OCI-LY1 (cell line): ENCODE measurements around the gene RAI2.

Source experiments
- H2AFZ ChIP-seq: fragments of 200-600 bp; sonication (generic), shearing (Covaris generic); 2 replicates; pipeline ENCODE4 v1.6.0; 2014; ENCODE audit warnings: antibody characterized with exemption, mild to moderate bottlenecking, low read length
- H3F3A ChIP-seq: fragments of 200-600 bp; sonication (generic), shearing (Covaris generic); 2 replicates; pipeline ENCODE4 v1.6.0; 2014; ENCODE audit warnings: mild to moderate bottlenecking, antibody characterized with exemption, low read length, moderate library complexity; ENCODE audit not compliant: insufficient read depth
- H3K27ac ChIP-seq: fragments of 200-600 bp; sonication (generic); 2 replicates; pipeline ENCODE4 v1.5.1; 2014; ENCODE audit warnings: low read length, mixed run types, mild to moderate bottlenecking, low read depth; ENCODE audit not compliant: poor library complexity, severe bottlenecking
- H3K27me3 ChIP-seq: fragments of 200-600 bp; sonication (generic); 2 replicates; pipeline ENCODE4 v1.6.0; 2014; ENCODE audit warnings: antibody characterized with exemption, mild to moderate bottlenecking, low read length, moderate library complexity; ENCODE audit not compliant: insufficient read depth
- H3K36me3 ChIP-seq: fragments of 200-600 bp; sonication (generic); 2 replicates; pipeline ENCODE4 v1.6.1; 2014; ENCODE audit warnings: mild to moderate bottlenecking, antibody characterized with exemption, low read length, moderate library complexity, mixed read lengths; ENCODE audit not compliant: insufficient read depth
- H3K4me1 ChIP-seq: fragments of 200-600 bp; sonication (generic); 2 replicates; pipeline ENCODE4 v1.5.1; 2014; ENCODE audit warnings: mild to moderate bottlenecking, low read length, moderate library complexity; ENCODE audit not compliant: insufficient read depth, severe bottlenecking
- H3K4me2 ChIP-seq: fragments of 200-600 bp; sonication (generic), shearing (Covaris generic); 2 replicates; pipeline ENCODE4 v1.6.1; 2014; ENCODE audit warnings: low read length
- H3K4me3 ChIP-seq: fragments of 200-600 bp; sonication (generic); 2 replicates; pipeline ENCODE4 v1.5.1; 2014; ENCODE audit warnings: low read length, low read depth, mild to moderate bottlenecking, mixed read lengths; ENCODE audit not compliant: poor library complexity, severe bottlenecking
- H3K79me2 ChIP-seq: fragments of 200-600 bp; shearing (Covaris generic); 2 replicates; pipeline ENCODE4 v1.6.1; 2016; ENCODE audit warnings: mixed run types, low read length, mixed read lengths; ENCODE audit not compliant: insufficient read depth
- H3K9ac ChIP-seq: fragments of 200-600 bp; sonication (generic), shearing (Covaris generic); 2 replicates; pipeline ENCODE4 v1.6.1; 2014; ENCODE audit warnings: mild to moderate bottlenecking, low read length, mixed read lengths
- H3K9me2 ChIP-seq: fragments of 200-600 bp; sonication (generic), shearing (Covaris generic); 2 replicates; pipeline ENCODE4 v1.6.1; 2014; ENCODE audit warnings: low read depth, mild to moderate bottlenecking, low read length, mixed read lengths
- H3K9me3 ChIP-seq: fragments of 200-600 bp; shearing (Covaris generic); 2 replicates; pipeline ENCODE4 v1.6.1; 2014; ENCODE audit warnings: low read length, mixed read lengths
- H4K20me1 ChIP-seq: fragments of 200-600 bp; sonication (generic), shearing (Covaris generic); 2 replicates; pipeline ENCODE4 v1.6.0; 2016; ENCODE audit warnings: mild to moderate bottlenecking, low read length; ENCODE audit not compliant: insufficient read depth
- EZH2 ChIP-seq: fragments of 200-600 bp; sonication (generic), shearing (Covaris generic); IDR thresholded peaks from 2 replicates; pipeline ENCODE4 v1.8.0; 2017; ENCODE audit warnings: borderline replicate concordance, mixed run types, mild to moderate bottlenecking, antibody characterized with exemption, low read length, moderate library complexity, mixed read lengths
- TF ChIP-seq, protein P1 (sequence below): fragments of 200-600 bp; sonication (generic), shearing (Covaris generic); IDR thresholded peaks from 2 replicates; pipeline ENCODE4 v1.5.1; 2017; ENCODE audit warnings: mild to moderate bottlenecking, antibody characterized with exemption, low read length, moderate library complexity, mixed read lengths

The RAI2 gene

DNA sequence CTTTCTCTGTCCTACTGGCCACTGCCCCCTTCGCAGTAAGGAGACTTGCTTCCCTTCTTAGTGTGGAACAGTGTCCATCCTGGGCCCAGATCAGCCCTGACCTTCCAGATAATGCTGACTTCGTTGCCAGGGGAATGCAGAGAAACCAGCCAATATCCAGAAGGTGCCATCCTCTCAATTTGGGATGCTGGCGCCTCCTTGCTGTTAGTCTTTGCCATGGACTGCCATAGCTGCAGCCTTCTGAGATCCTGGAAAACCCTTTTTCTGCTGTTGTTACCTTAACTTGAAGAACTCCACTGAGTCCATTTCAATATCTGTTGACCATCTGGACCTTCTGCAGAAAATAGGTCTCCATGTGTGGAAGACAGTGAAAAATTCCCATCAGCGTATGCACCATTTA is 21.8 kb downstream of the RAI2 start:
- Histone ChIP-seq H3K9ac (no peak overlapping the region), H4K20me1 (no peaks in the 10 kb centered on the region), H3K4me3 (no peak overlapping the region), H3K4me1 (no peaks in the 10 kb centered on the region), H3K9me3 (no peaks in the 10 kb centered on the region), H3K27me3 (no peaks in the 10 kb centered on the region), H3F3A (no peaks in the 10 kb centered on the region), H3K27ac (no peak overlapping the region), H3K79me2 (no peaks in the 10 kb centered on the region), H3K9me2 (no peaks in the 10 kb centered on the region), H2AFZ (no peak overlapping the region), H3K4me2 (no peak overlapping the region), H3K36me3 (no peaks in the 10 kb centered on the region)
- no peak for TF ChIP-seq EZH2
- TF ChIP-seq, protein P1, sequence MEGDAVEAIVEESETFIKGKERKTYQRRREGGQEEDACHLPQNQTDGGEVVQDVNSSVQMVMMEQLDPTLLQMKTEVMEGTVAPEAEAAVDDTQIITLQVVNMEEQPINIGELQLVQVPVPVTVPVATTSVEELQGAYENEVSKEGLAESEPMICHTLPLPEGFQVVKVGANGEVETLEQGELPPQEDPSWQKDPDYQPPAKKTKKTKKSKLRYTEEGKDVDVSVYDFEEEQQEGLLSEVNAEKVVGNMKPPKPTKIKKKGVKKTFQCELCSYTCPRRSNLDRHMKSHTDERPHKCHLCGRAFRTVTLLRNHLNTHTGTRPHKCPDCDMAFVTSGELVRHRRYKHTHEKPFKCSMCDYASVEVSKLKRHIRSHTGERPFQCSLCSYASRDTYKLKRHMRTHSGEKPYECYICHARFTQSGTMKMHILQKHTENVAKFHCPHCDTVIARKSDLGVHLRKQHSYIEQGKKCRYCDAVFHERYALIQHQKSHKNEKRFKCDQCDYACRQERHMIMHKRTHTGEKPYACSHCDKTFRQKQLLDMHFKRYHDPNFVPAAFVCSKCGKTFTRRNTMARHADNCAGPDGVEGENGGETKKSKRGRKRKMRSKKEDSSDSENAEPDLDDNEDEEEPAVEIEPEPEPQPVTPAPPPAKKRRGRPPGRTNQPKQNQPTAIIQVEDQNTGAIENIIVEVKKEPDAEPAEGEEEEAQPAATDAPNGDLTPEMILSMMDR = no peak

GRCh38 chrX:17836830-17837229 is 24.3 kb downstream of the RAI2 start:
- TF ChIP-seq, protein P1 = no peak
- Histone ChIP-seq H3K4me3 (no peak overlapping the region), H2AFZ (no peak overlapping the region), H4K20me1 (no peaks in the 10 kb centered on the region), H3K27ac (no peak overlapping the region), H3K79me2 (no peaks in the 10 kb centered on the region), H3K9me2 (no peaks in the 10 kb centered on the region), H3K9ac (no peak overlapping the region), H3K27me3 (no peaks in the 10 kb centered on the region), H3K9me3 (no peaks in the 10 kb centered on the region), H3K36me3 (no peaks in the 10 kb centered on the region), H3F3A (no peaks in the 10 kb centered on the region), H3K4me2 (no peak overlapping the region), H3K4me1 (no peaks in the 10 kb centered on the region)

DNA sequence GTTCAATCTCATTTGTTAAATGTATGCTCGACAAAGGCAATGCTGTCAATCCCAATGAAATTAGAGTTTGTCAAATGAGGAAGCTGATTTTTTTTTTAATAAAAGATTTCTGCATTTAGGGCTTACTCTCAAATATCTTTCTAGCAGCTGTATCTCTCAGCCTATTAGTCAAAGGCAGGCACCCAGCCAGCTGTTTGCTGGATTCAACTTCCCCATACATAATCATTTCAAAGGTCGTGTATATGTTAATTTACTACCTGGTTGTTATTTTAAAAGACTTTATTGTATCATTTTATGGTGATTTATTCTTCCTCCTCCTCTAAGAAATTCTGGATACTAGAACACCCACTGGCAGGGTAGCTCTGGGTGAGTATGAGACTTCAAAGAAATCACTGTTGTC is 27.1 kb downstream of the RAI2 start:
- Histone ChIP-seq H3K4me1 (no peaks in the 10 kb centered on the region), H3K36me3 (no peaks in the 10 kb centered on the region), H3K4me3 (no peak overlapping the region), H4K20me1 (no peaks in the 10 kb centered on the region), H3K27me3 (no peaks in the 10 kb centered on the region), H3K9me2 (no peaks in the 10 kb centered on the region), H3F3A (no peaks in the 10 kb centered on the region), H2AFZ (no peak overlapping the region), H3K27ac (no peak overlapping the region), H3K9me3 (no peaks in the 10 kb centered on the region), H3K9ac (no peak overlapping the region), H3K4me2 (no peak overlapping the region), H3K79me2 (no peaks in the 10 kb centered on the region)
- TF ChIP-seq, protein P1 = no peak
- TF ChIP-seq EZH2 = no peak
